NB4 (cell line): ENCODE results near the gene SLC7A6.

Source experiments
- DNase-seq: peaks from one replicate; pipeline ENCODE4 v3.0.0; 2010; ENCODE audit warnings: low read depth
- H3K4me3 ChIP-seq: one replicate; pipeline ENCODE4 v1.5.1; 2011; ENCODE audit warnings: mild to moderate bottlenecking, low read depth, low read length, moderate library complexity
- MYC ChIP-seq: IDR thresholded peaks from 2 replicates; pipeline ENCODE4 v1.6.1; 2011; ENCODE audit warnings: low read depth, low read length
- POLR2A ChIP-seq: IDR thresholded peaks from 2 replicates; pipeline ENCODE4 v1.6.1; 2011; ENCODE audit warnings: mild to moderate bottlenecking; ENCODE audit not compliant: insufficient read length; ENCODE audit errors: extremely low read depth
- TF ChIP-seq, protein P1 (sequence below): IDR thresholded peaks from 2 replicates; pipeline ENCODE4 v1.6.1; 2011; ENCODE audit warnings: low read depth, low read length
- TF ChIP-seq, protein P2 (sequence below): IDR thresholded peaks from one replicate; pipeline ENCODE4 v1.5.1; 2012; ENCODE audit warnings: low read depth, low read length

Gene SLC7A6

DNA sequence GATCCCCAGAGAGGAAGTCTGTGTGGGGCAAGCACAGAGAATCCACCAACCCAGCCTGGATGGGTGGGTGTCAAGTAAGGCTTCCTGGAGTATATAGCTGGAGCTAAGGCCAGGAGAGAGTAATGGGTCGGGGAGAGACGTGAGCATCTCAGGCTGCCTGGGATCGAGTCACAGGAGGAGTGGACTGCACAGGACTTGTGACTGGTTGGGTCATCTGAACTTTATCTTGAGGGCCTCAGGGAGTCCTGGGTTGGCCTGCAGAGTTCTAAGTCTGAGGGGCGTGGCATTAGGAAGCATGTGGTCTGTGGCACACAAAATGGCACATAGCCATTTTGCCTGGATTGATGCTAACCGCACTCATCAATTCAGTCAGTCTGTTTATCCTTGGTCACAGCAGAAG lies 17.7 kb upstream of the SLC7A6 start:
- peak; percentile 14 for DNase-seq
- TF ChIP-seq MYC = no peak
- TF ChIP-seq, protein P1, sequence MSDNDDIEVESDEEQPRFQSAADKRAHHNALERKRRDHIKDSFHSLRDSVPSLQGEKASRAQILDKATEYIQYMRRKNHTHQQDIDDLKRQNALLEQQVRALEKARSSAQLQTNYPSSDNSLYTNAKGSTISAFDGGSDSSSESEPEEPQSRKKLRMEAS = no peak
- TF ChIP-seq, protein P2, sequence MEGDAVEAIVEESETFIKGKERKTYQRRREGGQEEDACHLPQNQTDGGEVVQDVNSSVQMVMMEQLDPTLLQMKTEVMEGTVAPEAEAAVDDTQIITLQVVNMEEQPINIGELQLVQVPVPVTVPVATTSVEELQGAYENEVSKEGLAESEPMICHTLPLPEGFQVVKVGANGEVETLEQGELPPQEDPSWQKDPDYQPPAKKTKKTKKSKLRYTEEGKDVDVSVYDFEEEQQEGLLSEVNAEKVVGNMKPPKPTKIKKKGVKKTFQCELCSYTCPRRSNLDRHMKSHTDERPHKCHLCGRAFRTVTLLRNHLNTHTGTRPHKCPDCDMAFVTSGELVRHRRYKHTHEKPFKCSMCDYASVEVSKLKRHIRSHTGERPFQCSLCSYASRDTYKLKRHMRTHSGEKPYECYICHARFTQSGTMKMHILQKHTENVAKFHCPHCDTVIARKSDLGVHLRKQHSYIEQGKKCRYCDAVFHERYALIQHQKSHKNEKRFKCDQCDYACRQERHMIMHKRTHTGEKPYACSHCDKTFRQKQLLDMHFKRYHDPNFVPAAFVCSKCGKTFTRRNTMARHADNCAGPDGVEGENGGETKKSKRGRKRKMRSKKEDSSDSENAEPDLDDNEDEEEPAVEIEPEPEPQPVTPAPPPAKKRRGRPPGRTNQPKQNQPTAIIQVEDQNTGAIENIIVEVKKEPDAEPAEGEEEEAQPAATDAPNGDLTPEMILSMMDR = no peak
- TF ChIP-seq POLR2A = no peak

DNA sequence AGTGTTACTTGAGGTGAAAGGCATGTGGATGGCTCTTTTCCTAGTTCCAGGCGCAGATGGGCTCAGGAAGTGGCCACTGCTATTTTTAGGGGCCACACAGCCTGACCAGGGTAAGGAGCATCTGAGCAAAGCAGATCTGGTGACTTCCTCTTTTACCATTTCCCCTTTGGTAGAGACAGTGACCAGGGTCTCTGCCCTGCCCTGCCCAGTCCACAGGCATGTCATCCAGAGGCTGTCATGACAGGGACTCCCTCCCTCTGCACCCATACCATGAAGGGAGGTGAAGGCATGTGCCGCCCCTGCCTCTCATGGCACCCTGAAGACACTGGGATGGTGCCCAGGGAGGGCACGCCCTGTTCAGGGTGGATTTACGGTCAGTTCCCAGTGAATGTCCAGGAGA lies 16.9 kb upstream of the SLC7A6 start:
- TF ChIP-seq MYC = peak; percentile 57; the same call in 1 of the 2 replicates
- TF ChIP-seq, protein P2 = no peak
- peak; percentile 70 for DNase-seq
- H3K4me3 ChIP-seq = no peak overlapping the region

More for the DNA sequence above, 17.7 kb upstream of the SLC7A6 start:
- H3K4me3 ChIP-seq = no peak overlapping the region

DNA sequence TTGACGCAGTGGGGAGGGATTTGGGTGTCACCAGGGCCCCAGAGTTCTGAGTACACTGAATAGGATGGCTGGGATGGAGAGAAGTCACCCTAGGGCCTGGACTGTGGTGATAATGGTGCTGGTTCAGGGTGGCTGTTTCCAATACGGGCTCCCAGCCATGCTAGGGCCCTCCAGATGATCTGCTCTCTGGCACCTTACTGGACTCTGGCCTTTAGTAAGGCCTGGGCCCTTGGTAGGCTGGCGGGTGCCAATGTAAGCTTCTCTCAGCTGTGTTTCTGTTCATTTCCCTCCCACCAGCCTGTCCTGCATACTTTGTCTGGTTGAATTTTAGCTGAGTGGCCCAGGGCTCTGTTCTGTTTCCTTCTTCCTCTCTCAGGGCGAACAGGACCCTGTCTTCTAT lies 16.4 kb upstream of the SLC7A6 start:
- TF ChIP-seq, protein P2 = no peak
- no peak for TF ChIP-seq POLR2A
- TF ChIP-seq, protein P1 = no peak
- TF ChIP-seq MYC = no peak
- DNase-seq = no peak
- H3K4me3 ChIP-seq = no peak overlapping the region

DNA sequence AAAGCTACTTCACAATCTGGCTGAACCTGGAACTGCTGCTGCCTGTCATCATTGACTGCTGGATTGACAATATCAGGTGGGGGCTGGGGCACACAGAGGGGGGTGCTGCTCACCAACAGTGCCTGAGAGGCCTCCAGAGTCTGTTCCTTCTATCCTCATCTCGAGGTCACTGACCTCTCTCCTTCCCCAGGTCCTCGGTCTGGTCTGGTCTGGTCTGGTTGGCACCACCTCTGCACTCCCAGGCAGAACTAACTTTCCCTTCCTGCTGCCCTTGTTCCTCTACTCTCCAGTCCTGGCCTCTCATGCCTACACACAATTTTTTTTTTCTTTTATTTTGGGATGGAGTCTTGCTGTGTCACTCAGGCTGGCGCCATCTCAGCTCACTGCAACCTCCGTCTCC lies 15.0 kb upstream of the SLC7A6 start:
- DNase-seq = no peak
- H3K4me3 ChIP-seq = no peak overlapping the region
- TF ChIP-seq, protein P1 = no peak
- TF ChIP-seq POLR2A (no peak), MYC (no peak)
- TF ChIP-seq, protein P2 = no peak

DNA sequence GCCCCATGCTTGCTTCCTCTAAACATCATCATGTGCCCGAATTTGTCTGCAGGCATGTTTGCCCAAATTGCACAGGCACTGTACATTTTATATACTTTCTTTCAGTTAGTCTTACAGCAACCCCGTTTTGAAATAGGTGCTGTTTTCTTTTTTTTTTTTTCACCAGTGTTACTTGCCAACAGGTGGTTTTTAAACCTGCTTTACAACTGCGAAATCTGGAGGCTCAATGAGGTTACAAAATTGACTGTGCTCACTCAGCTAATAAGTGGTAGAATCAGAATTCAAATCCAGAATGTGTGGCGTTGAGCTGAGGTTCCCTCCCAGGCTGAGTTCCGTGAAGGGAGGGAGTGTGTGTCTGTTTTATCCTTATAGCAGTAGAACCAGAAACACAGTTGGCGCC lies 13.4 kb upstream of the SLC7A6 start:
- DNase-seq = no peak
- no peak overlapping the region for H3K4me3 ChIP-seq

More for the DNA sequence above, 13.4 kb upstream of the SLC7A6 start:
- TF ChIP-seq, protein P2 = no peak
- TF ChIP-seq MYC (no peak), POLR2A (no peak)
- TF ChIP-seq, protein P1 = no peak
